GM18520 (cell line): ENCODE results near the gene TRIM29.

Source experiments
- ATAC-seq: cut with Tn5 transposase; IDR thresholded peaks from one replicate; pipeline ENCODE4 v1.9.1; 2021; ENCODE audit not compliant: unreplicated experiment

The TRIM29 gene

GRCh38 chr11:120102050-120102863 is 35.7 kb downstream of the TRIM29 start:
- ATAC-seq, result no peak

- ATAC-seq, result no peak
These were observed 39.4 kb downstream of the TRIM29 start for GRCh38 chr11:120098503-120099020.

- no peak for ATAC-seq
These were observed 40.1 kb downstream of the TRIM29 start for GRCh38 chr11:120097721-120098385.

GRCh38 chr11:120096369-120097191 is 41.3 kb downstream of the TRIM29 start:
- no peak for ATAC-seq

GRCh38 chr11:120095516-120095915 is 42.4 kb downstream of the TRIM29 start:
- ATAC-seq, result no peak

GRCh38 chr11:120091701-120092100 is 46.2 kb downstream of the TRIM29 start:
- ATAC-seq, result no peak

GRCh38 chr11:120091121-120091520 is 46.8 kb downstream of the TRIM29 start:
- no peak for ATAC-seq

GRCh38 chr11:120090411-120090810 is 47.5 kb downstream of the TRIM29 start:
- ATAC-seq, result no peak

GRCh38 chr11:120089036-120090001 is 48.6 kb downstream of the TRIM29 start:
- no peak for ATAC-seq

GRCh38 chr11:120088056-120088455 is 49.9 kb downstream of the TRIM29 start:
- no peak for ATAC-seq

- no peak for ATAC-seq
These were observed 51.3 kb downstream of the TRIM29 start for GRCh38 chr11:120086651-120087050.

- ATAC-seq, result no peak
These were observed 57.9 kb downstream of the TRIM29 start for GRCh38 chr11:120079750-120080610.

GRCh38 chr11:120078397-120078796 is 59.5 kb downstream of the TRIM29 start:
- ATAC-seq, result no peak

- no peak for ATAC-seq
These were observed 63.8 kb downstream of the TRIM29 start for GRCh38 chr11:120074076-120074475.

GRCh38 chr11:120073196-120073595 is 64.7 kb downstream of the TRIM29 start:
- ATAC-seq, result no peak

GRCh38 chr11:120068114-120068573 is 69.8 kb downstream of the TRIM29 start:
- ATAC-seq, result no peak

GRCh38 chr11:120067438-120068113 is 70.3 kb downstream of the TRIM29 start:
- ATAC-seq, result no peak

GRCh38 chr11:120066738-120067437 is 71.0 kb downstream of the TRIM29 start:
- no peak for ATAC-seq
